ENCODE measurements around the gene GTF2IRD1. TPM values are rescaled to one million over a fixed set of nuclear protein-coding genes. Genes with fewer than 3 reads are reported as not detected.

Gene GTF2IRD1
- total and polyA plus RNA-seq, 2 of the 13 experiments (the other 11 are each of a cell fraction or from before 2014, with no cell fraction given) = 16.5 to 26.7 TPM

DNA sequence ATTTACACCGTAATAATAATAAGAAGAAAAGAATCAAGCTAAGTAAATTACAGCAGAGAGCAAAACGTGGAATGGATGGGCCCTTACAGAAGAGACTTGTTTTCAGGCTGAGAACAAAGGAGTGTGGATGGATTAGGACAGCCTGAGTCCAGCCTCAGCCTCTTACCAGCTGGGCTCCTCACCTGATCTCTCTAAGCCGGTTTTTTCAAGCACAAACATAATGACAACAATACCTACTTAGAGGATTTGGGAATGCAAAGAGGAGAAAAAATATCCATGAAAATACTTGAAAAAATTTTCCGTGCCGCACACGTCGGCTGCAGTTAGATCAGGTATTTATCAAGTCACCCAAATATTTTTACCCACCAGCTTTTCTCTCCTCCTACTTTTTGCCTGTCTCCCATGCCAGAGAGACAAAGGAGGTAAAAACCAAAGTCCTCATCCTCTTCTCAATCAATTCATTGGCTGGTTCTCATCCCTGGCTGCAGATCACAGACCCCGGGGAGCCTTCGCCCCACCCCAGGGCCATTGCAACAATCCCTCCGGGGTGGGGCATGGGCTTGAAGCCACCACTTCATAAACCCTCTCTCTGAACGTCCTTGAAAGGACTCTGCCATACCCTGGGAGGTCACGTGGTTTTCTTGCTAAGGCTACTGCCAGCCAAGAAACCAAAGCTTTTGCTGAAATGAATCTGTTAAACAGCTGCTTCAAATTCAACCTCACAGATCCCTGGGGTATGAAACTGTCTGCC, 174.1 kb downstream of the GTF2IRD1 start (continued):
- TF ChIP-seq, protein P1, sequence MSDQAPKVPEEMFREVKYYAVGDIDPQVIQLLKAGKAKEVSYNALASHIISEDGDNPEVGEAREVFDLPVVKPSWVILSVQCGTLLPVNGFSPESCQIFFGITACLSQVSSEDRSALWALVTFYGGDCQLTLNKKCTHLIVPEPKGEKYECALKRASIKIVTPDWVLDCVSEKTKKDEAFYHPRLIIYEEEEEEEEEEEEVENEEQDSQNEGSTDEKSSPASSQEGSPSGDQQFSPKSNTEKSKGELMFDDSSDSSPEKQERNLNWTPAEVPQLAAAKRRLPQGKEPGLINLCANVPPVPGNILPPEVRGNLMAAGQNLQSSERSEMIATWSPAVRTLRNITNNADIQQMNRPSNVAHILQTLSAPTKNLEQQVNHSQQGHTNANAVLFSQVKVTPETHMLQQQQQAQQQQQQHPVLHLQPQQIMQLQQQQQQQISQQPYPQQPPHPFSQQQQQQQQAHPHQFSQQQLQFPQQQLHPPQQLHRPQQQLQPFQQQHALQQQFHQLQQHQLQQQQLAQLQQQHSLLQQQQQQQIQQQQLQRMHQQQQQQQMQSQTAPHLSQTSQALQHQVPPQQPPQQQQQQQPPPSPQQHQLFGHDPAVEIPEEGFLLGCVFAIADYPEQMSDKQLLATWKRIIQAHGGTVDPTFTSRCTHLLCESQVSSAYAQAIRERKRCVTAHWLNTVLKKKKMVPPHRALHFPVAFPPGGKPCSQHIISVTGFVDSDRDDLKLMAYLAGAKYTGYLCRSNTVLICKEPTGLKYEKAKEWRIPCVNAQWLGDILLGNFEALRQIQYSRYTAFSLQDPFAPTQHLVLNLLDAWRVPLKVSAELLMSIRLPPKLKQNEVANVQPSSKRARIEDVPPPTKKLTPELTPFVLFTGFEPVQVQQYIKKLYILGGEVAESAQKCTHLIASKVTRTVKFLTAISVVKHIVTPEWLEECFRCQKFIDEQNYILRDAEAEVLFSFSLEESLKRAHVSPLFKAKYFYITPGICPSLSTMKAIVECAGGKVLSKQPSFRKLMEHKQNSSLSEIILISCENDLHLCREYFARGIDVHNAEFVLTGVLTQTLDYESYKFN (CRISPR knock-in tag; conservative IDR thresholded peaks at IDR 0.05) = peak; percentile 58; the same call in 1 of the 2 replicates
- TF ChIP-seq KDM6A (CRISPR knock-in tag; IDR thresholded peaks at IDR 0.05; ENCODE audit: low read depth) = 0 out of 2 replicates have a peak, but pooled peaks have one; percentile 29
- peak; percentile 72 for TF ChIP-seq XRCC5 (optimal IDR thresholded peaks at IDR 0.05; ENCODE audit: low read length)
- TF ChIP-seq, protein P2, sequence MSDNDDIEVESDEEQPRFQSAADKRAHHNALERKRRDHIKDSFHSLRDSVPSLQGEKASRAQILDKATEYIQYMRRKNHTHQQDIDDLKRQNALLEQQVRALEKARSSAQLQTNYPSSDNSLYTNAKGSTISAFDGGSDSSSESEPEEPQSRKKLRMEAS (IDR thresholded peaks at IDR 0.05) = 0 out of 2 replicates have a peak, but pooled peaks have one; percentile 8
- TF ChIP-seq ZNF761 (CRISPR knock-in tag; conservative IDR thresholded peaks at IDR 0.05) = 0 out of 2 replicates have a peak, but pooled peaks have one; percentile 48
- peak; percentile 13; the same call in 1 of the 2 replicates for TF ChIP-seq ZNF614 (CRISPR knock-in tag; IDR thresholded peaks at IDR 0.05; ENCODE audit: borderline replicate concordance)
- TF ChIP-seq, protein P3, sequence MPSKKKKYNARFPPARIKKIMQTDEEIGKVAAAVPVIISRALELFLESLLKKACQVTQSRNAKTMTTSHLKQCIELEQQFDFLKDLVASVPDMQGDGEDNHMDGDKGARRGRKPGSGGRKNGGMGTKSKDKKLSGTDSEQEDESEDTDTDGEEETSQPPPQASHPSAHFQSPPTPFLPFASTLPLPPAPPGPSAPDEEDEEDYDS (CRISPR knock-in tag; IDR thresholded peaks at IDR 0.05) = peak; percentile 70
- TF ChIP-seq, protein P4, sequence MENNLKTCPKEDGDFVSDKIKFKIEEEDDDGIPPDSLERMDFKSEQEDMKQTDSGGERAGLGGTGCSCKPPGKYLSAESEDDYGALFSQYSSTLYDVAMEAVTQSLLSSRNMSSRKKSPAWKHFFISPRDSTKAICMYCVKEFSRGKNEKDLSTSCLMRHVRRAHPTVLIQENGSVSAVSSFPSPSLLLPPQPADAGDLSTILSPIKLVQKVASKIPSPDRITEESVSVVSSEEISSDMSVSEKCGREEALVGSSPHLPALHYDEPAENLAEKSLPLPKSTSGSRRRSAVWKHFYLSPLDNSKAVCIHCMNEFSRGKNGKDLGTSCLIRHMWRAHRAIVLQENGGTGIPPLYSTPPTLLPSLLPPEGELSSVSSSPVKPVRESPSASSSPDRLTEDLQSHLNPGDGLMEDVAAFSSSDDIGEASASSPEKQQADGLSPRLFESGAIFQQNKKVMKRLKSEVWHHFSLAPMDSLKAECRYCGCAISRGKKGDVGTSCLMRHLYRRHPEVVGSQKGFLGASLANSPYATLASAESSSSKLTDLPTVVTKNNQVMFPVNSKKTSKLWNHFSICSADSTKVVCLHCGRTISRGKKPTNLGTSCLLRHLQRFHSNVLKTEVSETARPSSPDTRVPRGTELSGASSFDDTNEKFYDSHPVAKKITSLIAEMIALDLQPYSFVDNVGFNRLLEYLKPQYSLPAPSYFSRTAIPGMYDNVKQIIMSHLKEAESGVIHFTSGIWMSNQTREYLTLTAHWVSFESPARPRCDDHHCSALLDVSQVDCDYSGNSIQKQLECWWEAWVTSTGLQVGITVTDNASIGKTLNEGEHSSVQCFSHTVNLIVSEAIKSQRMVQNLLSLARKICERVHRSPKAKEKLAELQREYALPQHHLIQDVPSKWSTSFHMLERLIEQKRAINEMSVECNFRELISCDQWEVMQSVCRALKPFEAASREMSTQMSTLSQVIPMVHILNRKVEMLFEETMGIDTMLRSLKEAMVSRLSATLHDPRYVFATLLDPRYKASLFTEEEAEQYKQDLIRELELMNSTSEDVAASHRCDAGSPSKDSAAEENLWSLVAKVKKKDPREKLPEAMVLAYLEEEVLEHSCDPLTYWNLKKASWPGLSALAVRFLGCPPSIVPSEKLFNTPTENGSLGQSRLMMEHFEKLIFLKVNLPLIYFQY (CRISPR knock-in tag; IDR thresholded peaks at IDR 0.05; ENCODE audit: borderline replicate concordance) = no peak
- TF ChIP-seq ZNF605 (CRISPR knock-in tag; IDR thresholded peaks at IDR 0.05) = 0 out of 2 replicates have a peak, but pooled peaks have one; percentile 44
- TF ChIP-seq, protein P5, sequence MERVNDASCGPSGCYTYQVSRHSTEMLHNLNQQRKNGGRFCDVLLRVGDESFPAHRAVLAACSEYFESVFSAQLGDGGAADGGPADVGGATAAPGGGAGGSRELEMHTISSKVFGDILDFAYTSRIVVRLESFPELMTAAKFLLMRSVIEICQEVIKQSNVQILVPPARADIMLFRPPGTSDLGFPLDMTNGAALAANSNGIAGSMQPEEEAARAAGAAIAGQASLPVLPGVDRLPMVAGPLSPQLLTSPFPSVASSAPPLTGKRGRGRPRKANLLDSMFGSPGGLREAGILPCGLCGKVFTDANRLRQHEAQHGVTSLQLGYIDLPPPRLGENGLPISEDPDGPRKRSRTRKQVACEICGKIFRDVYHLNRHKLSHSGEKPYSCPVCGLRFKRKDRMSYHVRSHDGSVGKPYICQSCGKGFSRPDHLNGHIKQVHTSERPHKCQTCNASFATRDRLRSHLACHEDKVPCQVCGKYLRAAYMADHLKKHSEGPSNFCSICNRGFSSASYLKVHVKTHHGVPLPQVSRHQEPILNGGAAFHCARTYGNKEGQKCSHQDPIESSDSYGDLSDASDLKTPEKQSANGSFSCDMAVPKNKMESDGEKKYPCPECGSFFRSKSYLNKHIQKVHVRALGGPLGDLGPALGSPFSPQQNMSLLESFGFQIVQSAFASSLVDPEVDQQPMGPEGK (CRISPR knock-in tag; IDR thresholded peaks at IDR 0.05) = peak; percentile 94
- TF ChIP-seq, protein P6, sequence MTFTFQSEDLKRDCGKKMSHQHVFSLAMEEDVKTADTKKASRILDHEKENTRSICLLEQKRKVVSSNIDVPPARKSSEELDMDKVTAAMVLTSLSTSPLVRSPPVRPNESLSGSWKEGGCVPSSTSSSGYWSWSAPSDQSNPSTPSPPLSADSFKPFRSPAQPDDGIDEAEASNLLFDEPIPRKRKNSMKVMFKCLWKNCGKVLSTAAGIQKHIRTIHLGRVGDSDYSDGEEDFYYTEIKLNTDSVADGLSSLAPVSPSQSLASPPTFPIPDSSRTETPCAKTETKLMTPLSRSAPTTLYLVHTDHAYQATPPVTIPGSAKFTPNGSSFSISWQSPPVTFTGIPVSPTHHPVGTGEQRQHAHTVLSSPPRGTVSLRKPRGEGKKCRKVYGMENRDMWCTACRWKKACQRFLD (CRISPR knock-in tag; IDR thresholded peaks at IDR 0.05; ENCODE audit: borderline replicate concordance) = no peak
- peak; percentile 49; the same call in 1 of the 2 replicates for TF ChIP-seq CEBPB (IDR thresholded peaks at IDR 0.05; ENCODE audit: borderline replicate concordance, low read depth, low read length)
- no peak for TF ChIP-seq ZNF180 (CRISPR knock-in tag; IDR thresholded peaks at IDR 0.05; ENCODE audit: borderline replicate concordance, low read depth)
- TF ChIP-seq EP300 (IDR thresholded peaks at IDR 0.05; ENCODE audit: low read depth in 2 of 2, low read length in 2 of 2) = peak in 1 of 2 experiments; percentile 56; a peak in 1 of 4 replicates
- no peak for TF ChIP-seq EP300 (CRISPR knock-in tag; IDR thresholded peaks at IDR 0.05; ENCODE audit: borderline replicate concordance)
- TF ChIP-seq SMAD3 (CRISPR knock-in tag; IDR thresholded peaks at IDR 0.05) = peak; percentile 36; the same call in 1 of the 2 replicates
- TF ChIP-seq CEBPG (CRISPR knock-in tag; IDR thresholded peaks at IDR 0.05) = peak; percentile 85
